Mucosa of rectum (tissue), 2 donors: ENCODE results near the gene PARN.
"Not testable (repeated sequence)": the region's sequence is repeated elsewhere in the genome, so short reads cannot be mapped to it uniquely, and the experiment has no call there.

Experiments
- H3K27ac ChIP-seq, 2 donors: one replicate each; pipeline ENCODE4 v1.7.0; 2013; ENCODE audit warnings: inconsistent platforms in 2 of 2, low read depth in 2 of 2, low read length in 2 of 2
- H3K27me3 ChIP-seq, 2 donors: one replicate each; pipeline ENCODE4 v1.7.0; 2013; ENCODE audit warnings: low read length in 2 of 2; ENCODE audit not compliant: control insufficient read depth in 2 of 2, insufficient read depth in 2 of 2
- H3K36me3 ChIP-seq, 2 donors: one replicate each; pipeline ENCODE4 v1.7.0; 2013; ENCODE audit warnings: low read length in 2 of 2; ENCODE audit not compliant: control insufficient read depth in 2 of 2, insufficient read depth in 2 of 2
- H3K4me1 ChIP-seq, 2 donors: one replicate each; pipeline ENCODE4 v1.7.0; 2013; ENCODE audit warnings: low read length in 2 of 2, mild to moderate bottlenecking in 1 of 2; ENCODE audit not compliant: control insufficient read depth in 2 of 2, insufficient read depth in 2 of 2
- H3K4me3 ChIP-seq, 2 donors: one replicate each; pipeline ENCODE4 v1.7.0; 2013; ENCODE audit warnings: low read length in 2 of 2
- H3K9ac ChIP-seq, 2 donors: one replicate each; pipeline ENCODE4 v1.7.0; 2013; ENCODE audit warnings: low read length in 2 of 2, low read depth in 1 of 2, mild to moderate bottlenecking in 1 of 2
- H3K9me3 ChIP-seq, 2 donors: one replicate each; pipeline ENCODE4 v1.7.0; 2013; ENCODE audit warnings: low read length in 2 of 2; ENCODE audit not compliant: control insufficient read depth in 2 of 2
- donor health status: healthy.
- donor health status: Normal muscosa, but diverticular disease.

PARN gene

GRCh38 chr16:14562691-14563491, 67.2 kb downstream of the PARN start:
- no peaks in the 10 kb centered on the region for H3K27me3 ChIP-seq
- peaks cover 28 to 44% of the 10 kb centered on the region in 2 donors for H3K4me1 ChIP-seq
- H3K4me3 ChIP-seq, result no peak overlapping the region
- H3K9me3 ChIP-seq, result no peaks in the 10 kb centered on the region
- peak overlapping the region; percentile 29 to 35 for H3K9ac ChIP-seq
- peak overlapping the region; percentile 62 to 66 for H3K27ac ChIP-seq
- peaks cover 0 to 4% of the 10 kb centered on the region in 2 donors for H3K36me3 ChIP-seq

- no peak overlapping the region for H3K27ac ChIP-seq
- H3K9me3 ChIP-seq, result no peaks in the 10 kb centered on the region
- no peaks in the 10 kb centered on the region for H3K27me3 ChIP-seq
These were observed 69.5 kb downstream of the PARN start for GRCh38 chr16:14560523-14560922.

GRCh38 chr16:14559809-14560241, 70.2 kb downstream of the PARN start:
- Histone ChIP-seq H3K36me3 (peaks cover 0 to 5% of the 10 kb centered on the region in 2 donors), H3K27ac (peak overlapping the region; percentile 45 to 76), H3K4me3 (no peak overlapping the region), H3K27me3 (no peaks in the 10 kb centered on the region), H3K9ac (no peak overlapping the region), H3K4me1 (peaks cover 18 to 28% of the 10 kb centered on the region in 2 donors), H3K9me3 (no peaks in the 10 kb centered on the region)

More at GRCh38 chr16:14560523-14560922, 69.5 kb downstream of the PARN start:
- Histone ChIP-seq H3K36me3 (peaks cover 0 to 4% of the 10 kb centered on the region in 2 donors), H3K9ac (no peak overlapping the region), H3K4me3 (no peak overlapping the region), H3K4me1 (peaks cover 18 to 30% of the 10 kb centered on the region in 2 donors)

GRCh38 chr16:14553447-14553846, 76.6 kb downstream of the PARN start:
- Histone ChIP-seq H3K27me3 (no peaks in the 10 kb centered on the region), H3K4me3 (no peak overlapping the region), H3K9ac (no peak overlapping the region), H3K36me3 (peaks cover 11 to 22% of the 10 kb centered on the region in 2 donors), H3K9me3 (no peaks in the 10 kb centered on the region), H3K27ac (no peak overlapping the region), H3K4me1 (peaks cover 0 to 7% of the 10 kb centered on the region in 2 donors)

GRCh38 chr16:14549789-14550153, 80.3 kb downstream of the PARN start:
- peak overlapping the region in 1 of 2 donors; percentile 4 for H3K9ac ChIP-seq
- no peak overlapping the region for H3K4me3 ChIP-seq
- peaks cover 0 to 7% of the 10 kb centered on the region in 2 donors for H3K4me1 ChIP-seq
- peaks cover 9 to 22% of the 10 kb centered on the region in 2 donors for H3K36me3 ChIP-seq
- no peak overlapping the region for H3K27ac ChIP-seq
- no peaks in the 10 kb centered on the region for H3K27me3 ChIP-seq
- no peaks in the 10 kb centered on the region for H3K9me3 ChIP-seq

GRCh38 chr16:14548933-14549788, 80.9 kb downstream of the PARN start:
- Histone ChIP-seq H3K9me3 (no peaks in the 10 kb centered on the region), H3K27me3 (no peaks in the 10 kb centered on the region), H3K9ac (peak overlapping the region in 1 of 2 donors; percentile 4), H3K36me3 (peaks cover 8 to 22% of the 10 kb centered on the region in 2 donors), H3K4me1 (peaks cover 0 to 7% of the 10 kb centered on the region in 2 donors), H3K4me3 (no peak overlapping the region), H3K27ac (no peak overlapping the region)

- Histone ChIP-seq H3K9me3 (peaks cover 0 to 3% of the 10 kb centered on the region in 2 donors), H3K4me1 (peaks cover 0 to 7% of the 10 kb centered on the region in 2 donors), H3K27ac (no peak overlapping the region), H3K9ac (no peak overlapping the region), H3K4me3 (no peak overlapping the region), H3K36me3 (peaks cover 6 to 9% of the 10 kb centered on the region in 2 donors), H3K27me3 (no peaks in the 10 kb centered on the region)
These were observed 84.6 kb downstream of the PARN start for GRCh38 chr16:14545346-14545884.

GRCh38 chr16:14544846-14545245, 85.2 kb downstream of the PARN start:
- not testable (repeated sequence) for H3K27me3 ChIP-seq, H3K36me3 ChIP-seq, H3K4me1 ChIP-seq, H3K9me3 ChIP-seq, H3K27ac ChIP-seq, H3K9ac ChIP-seq, H3K4me3 ChIP-seq

GRCh38 chr16:14539631-14540030, 90.4 kb downstream of the PARN start:
- Histone ChIP-seq H3K9me3 (peaks cover 0 to 3% of the 10 kb centered on the region in 2 donors), H3K27me3 (no peaks in the 10 kb centered on the region), H3K4me1 (no peaks in the 10 kb centered on the region), H3K4me3 (no peak overlapping the region), H3K36me3 (peaks cover 0 to 9% of the 10 kb centered on the region in 2 donors), H3K27ac (no peak overlapping the region), H3K9ac (no peak overlapping the region)

- H3K27ac ChIP-seq, result no peak overlapping the region
- H3K4me1 ChIP-seq, result no peaks in the 10 kb centered on the region
- peaks cover 0 to 3% of the 10 kb centered on the region in 2 donors for H3K9me3 ChIP-seq
- H3K27me3 ChIP-seq, result no peaks in the 10 kb centered on the region
- peaks cover 0 to 9% of the 10 kb centered on the region in 2 donors for H3K36me3 ChIP-seq
- no peak overlapping the region for H3K4me3 ChIP-seq
- H3K9ac ChIP-seq, result no peak overlapping the region
These were observed 90.9 kb downstream of the PARN start for GRCh38 chr16:14539156-14539555.
